ENCODE results near the gene ANKS6.

Gene ANKS6

DNA sequence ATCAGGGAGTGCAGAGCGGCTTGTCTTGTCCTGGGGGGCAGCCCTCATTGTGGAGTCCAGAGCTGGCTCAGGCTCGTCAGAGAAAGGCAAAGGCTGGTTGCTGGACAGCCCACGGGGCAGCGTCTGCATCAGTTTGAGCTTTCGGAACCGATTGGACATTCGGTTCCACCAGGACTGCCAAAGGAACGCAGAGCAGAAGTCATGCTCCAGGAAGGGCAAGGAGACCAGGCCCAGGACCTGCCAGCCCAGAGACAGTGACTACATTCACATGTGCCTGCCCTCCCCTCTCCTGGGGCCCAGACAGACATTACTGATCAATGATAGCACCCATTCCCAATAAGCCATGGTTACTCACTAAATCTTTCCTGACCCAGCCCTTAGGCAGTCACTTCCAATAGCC is 18.1 kb downstream of the ANKS6 start:
- H3K4me3 ChIP-seq (ENCODE audit: low read length) = no peak overlapping the region
- no peak overlapping the region for H3K9ac ChIP-seq (ENCODE audit: low read length)
- peaks cover 37% of the 10 kb centered on the region for H3K36me3 ChIP-seq (ENCODE audit: control insufficient read depth, insufficient read depth, low read length, severe bottlenecking)
- no peaks in the 10 kb centered on the region for H3K4me1 ChIP-seq (ENCODE audit: control insufficient read depth, insufficient read depth, low read length)
- no peaks in the 10 kb centered on the region for H3K27me3 ChIP-seq (replicated peaks; ENCODE audit: control insufficient read depth, insufficient read depth, low read length)
- no peaks in the 10 kb centered on the region for H3K9me3 ChIP-seq (ENCODE audit: control insufficient read depth, low read length)
- DNase-seq (ENCODE audit: low read depth) = no peak

DNA sequence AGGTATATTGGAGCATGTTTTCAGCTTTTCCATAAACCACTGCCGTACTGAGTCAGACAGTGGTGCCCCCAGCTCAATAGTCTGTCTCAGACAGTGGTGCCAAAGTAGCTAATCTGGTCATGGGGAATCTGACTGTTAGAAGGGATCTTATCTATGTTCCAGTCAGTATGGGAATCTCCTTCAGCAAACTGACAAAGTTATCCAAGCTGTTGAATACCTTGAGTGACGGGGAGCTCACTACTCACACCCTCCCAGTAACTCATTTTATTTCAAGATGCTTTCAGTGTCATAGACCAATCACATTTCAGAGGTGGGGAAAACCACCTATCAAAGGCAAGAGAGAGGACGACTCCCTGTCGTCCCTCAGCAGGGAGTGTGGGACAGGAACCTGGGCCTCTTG is 18.7 kb downstream of the ANKS6 start:
- H3K27me3 ChIP-seq (replicated peaks; ENCODE audit: control insufficient read depth, insufficient read depth, low read length) = no peaks in the 10 kb centered on the region
- H3K4me3 ChIP-seq (ENCODE audit: low read length) = no peak overlapping the region
- no peak overlapping the region for H3K9ac ChIP-seq (ENCODE audit: low read length)
- no peaks in the 10 kb centered on the region for H3K4me1 ChIP-seq (ENCODE audit: control insufficient read depth, insufficient read depth, low read length)
- no peaks in the 10 kb centered on the region for H3K9me3 ChIP-seq (ENCODE audit: control insufficient read depth, low read length)
- DNase-seq (ENCODE audit: low read depth) = no peak
- peaks cover 40% of the 10 kb centered on the region for H3K36me3 ChIP-seq (ENCODE audit: control insufficient read depth, insufficient read depth, low read length, severe bottlenecking)

- peak; percentile 87 for DNase-seq (ENCODE audit: low read depth)
- Histone ChIP-seq H3K36me3 (ENCODE audit: control insufficient read depth, insufficient read depth, low read length, severe bottlenecking) (peaks cover 40% of the 10 kb centered on the region), H3K9me3 (ENCODE audit: control insufficient read depth, low read length) (no peaks in the 10 kb centered on the region), H3K4me1 (ENCODE audit: control insufficient read depth, insufficient read depth, low read length) (no peaks in the 10 kb centered on the region), H3K9ac (ENCODE audit: low read length) (no peak overlapping the region), H3K27me3 (replicated peaks; ENCODE audit: control insufficient read depth, insufficient read depth, low read length) (no peaks in the 10 kb centered on the region), H3K4me3 (ENCODE audit: low read length) (no peak overlapping the region)
These were observed 20.4 kb downstream of the ANKS6 start for GRCh38 chr9:98775831-98776441.

DNA sequence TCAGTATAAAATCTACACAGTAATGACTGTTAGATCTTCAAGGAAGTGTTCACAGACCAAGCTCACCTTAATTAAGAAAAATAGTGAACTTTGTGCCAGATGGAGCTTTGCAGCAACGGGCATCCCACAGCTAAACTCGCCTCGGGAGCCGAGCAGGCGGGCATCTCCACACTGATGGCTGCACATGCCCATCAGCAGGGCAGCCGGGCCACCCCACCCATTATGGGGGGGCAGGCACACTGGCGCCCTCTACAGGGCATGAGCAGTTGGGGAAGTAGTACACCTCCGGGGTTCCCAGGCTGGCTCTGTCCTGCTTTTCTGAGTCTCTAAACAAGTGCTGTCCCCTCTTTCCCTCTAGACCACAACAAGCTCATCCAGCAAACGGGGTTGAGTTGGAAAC is 21.6 kb downstream of the ANKS6 start:
- H3K9me3 ChIP-seq (ENCODE audit: control insufficient read depth, low read length) = no peaks in the 10 kb centered on the region
- H3K4me3 ChIP-seq (ENCODE audit: low read length) = no peak overlapping the region
- H3K4me1 ChIP-seq (ENCODE audit: control insufficient read depth, insufficient read depth, low read length) = no peaks in the 10 kb centered on the region
- DNase-seq (ENCODE audit: low read depth) = peak; percentile 19
- H3K36me3 ChIP-seq (ENCODE audit: control insufficient read depth, insufficient read depth, low read length, severe bottlenecking) = peaks cover 50% of the 10 kb centered on the region
- no peaks in the 10 kb centered on the region for H3K27me3 ChIP-seq (replicated peaks; ENCODE audit: control insufficient read depth, insufficient read depth, low read length)
- H3K9ac ChIP-seq (ENCODE audit: low read length) = no peak overlapping the region

DNA sequence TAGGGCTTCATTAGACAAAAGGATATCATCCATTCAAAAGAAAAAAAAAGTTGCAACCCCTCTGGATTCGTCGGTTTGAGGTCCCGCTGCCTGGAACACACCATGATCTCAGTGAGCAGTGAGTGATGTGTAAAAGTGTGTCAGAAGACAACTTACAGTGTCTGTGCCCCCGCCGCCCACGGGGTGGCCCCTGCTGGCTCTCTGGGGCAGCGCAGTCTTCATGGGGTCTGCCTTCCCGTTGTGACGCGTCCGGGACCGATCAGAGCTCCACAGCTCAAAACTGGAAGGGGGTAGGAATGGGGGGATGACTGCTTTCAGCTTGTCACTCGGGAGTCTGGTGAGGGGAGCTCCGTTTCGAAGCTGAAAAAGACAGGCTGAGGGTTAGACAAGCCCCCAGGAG is 22.6 kb downstream of the ANKS6 start:
- Histone ChIP-seq H3K36me3 (ENCODE audit: control insufficient read depth, insufficient read depth, low read length, severe bottlenecking) (peaks cover 53% of the 10 kb centered on the region), H3K9me3 (ENCODE audit: control insufficient read depth, low read length) (no peaks in the 10 kb centered on the region), H3K27me3 (replicated peaks; ENCODE audit: control insufficient read depth, insufficient read depth, low read length) (no peaks in the 10 kb centered on the region), H3K9ac (ENCODE audit: low read length) (no peak overlapping the region), H3K4me1 (ENCODE audit: control insufficient read depth, insufficient read depth, low read length) (no peaks in the 10 kb centered on the region), H3K4me3 (ENCODE audit: low read length) (no peak overlapping the region)
- DNase-seq (ENCODE audit: low read depth) = no peak

GRCh38 chr9:98772364-98773155 is 23.8 kb downstream of the ANKS6 start:
- H3K27me3 ChIP-seq (replicated peaks; ENCODE audit: control insufficient read depth, insufficient read depth, low read length) = no peaks in the 10 kb centered on the region
- peaks cover 63% of the 10 kb centered on the region for H3K36me3 ChIP-seq (ENCODE audit: control insufficient read depth, insufficient read depth, low read length, severe bottlenecking)
- no peaks in the 10 kb centered on the region for H3K4me1 ChIP-seq (ENCODE audit: control insufficient read depth, insufficient read depth, low read length)
- no peak for DNase-seq (ENCODE audit: low read depth)
- no peak overlapping the region for H3K4me3 ChIP-seq (ENCODE audit: low read length)
- H3K9me3 ChIP-seq (ENCODE audit: control insufficient read depth, low read length) = no peaks in the 10 kb centered on the region
- H3K9ac ChIP-seq (ENCODE audit: low read length) = no peak overlapping the region

- H3K36me3 ChIP-seq (ENCODE audit: control insufficient read depth, insufficient read depth, low read length, severe bottlenecking) = peaks cover 65% of the 10 kb centered on the region
- no peak for DNase-seq (ENCODE audit: low read depth)
- no peak overlapping the region for H3K9ac ChIP-seq (ENCODE audit: low read length)
- peaks cover 8% of the 10 kb centered on the region for H3K4me1 ChIP-seq (ENCODE audit: control insufficient read depth, insufficient read depth, low read length)
- H3K9me3 ChIP-seq (ENCODE audit: control insufficient read depth, low read length) = no peaks in the 10 kb centered on the region
- no peak overlapping the region for H3K4me3 ChIP-seq (ENCODE audit: low read length)
- H3K27me3 ChIP-seq (replicated peaks; ENCODE audit: control insufficient read depth, insufficient read depth, low read length) = no peaks in the 10 kb centered on the region
These were observed 25.0 kb downstream of the ANKS6 start for GRCh38 chr9:98771209-98771874.

GRCh38 chr9:98770717-98771116 is 25.6 kb downstream of the ANKS6 start:
- DNase-seq (ENCODE audit: low read depth) = no peak
- H3K36me3 ChIP-seq (ENCODE audit: control insufficient read depth, insufficient read depth, low read length, severe bottlenecking) = peaks cover 68% of the 10 kb centered on the region
- no peaks in the 10 kb centered on the region for H3K27me3 ChIP-seq (replicated peaks; ENCODE audit: control insufficient read depth, insufficient read depth, low read length)

DNA sequence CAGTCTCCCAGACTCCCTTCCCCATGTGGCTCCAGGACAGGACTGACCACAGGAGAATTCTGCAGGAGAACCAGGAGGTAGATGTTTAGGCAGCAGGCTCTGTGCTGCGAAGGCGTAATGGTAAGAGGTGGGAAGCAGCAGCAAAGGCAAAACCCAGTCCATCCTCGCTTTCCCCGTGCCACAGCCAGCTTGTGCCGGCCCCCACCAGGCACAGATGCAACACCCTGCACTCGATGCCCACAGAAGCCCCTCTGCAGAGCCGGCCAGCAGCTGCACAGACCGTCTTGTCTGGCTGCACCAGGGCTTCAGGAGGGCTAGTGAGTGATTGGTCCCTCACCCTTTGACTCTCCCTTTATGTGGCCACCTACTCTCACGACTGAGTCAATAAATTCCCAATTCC is 28.0 kb downstream of the ANKS6 start:
- Histone ChIP-seq H3K36me3 (ENCODE audit: control insufficient read depth, insufficient read depth, low read length, severe bottlenecking) (peaks cover 79% of the 10 kb centered on the region), H3K9ac (ENCODE audit: low read length) (no peak overlapping the region), H3K9me3 (ENCODE audit: control insufficient read depth, low read length) (peaks cover 14% of the 10 kb centered on the region), H3K4me1 (ENCODE audit: control insufficient read depth, insufficient read depth, low read length) (peaks cover 8% of the 10 kb centered on the region), H3K27me3 (replicated peaks; ENCODE audit: control insufficient read depth, insufficient read depth, low read length) (no peaks in the 10 kb centered on the region), H3K4me3 (ENCODE audit: low read length) (no peak overlapping the region)
- no peak for DNase-seq (ENCODE audit: low read depth)

More at GRCh38 chr9:98770717-98771116, 25.6 kb downstream of the ANKS6 start:
- Histone ChIP-seq H3K9ac (ENCODE audit: low read length) (no peak overlapping the region), H3K4me1 (ENCODE audit: control insufficient read depth, insufficient read depth, low read length) (peaks cover 8% of the 10 kb centered on the region), H3K9me3 (ENCODE audit: control insufficient read depth, low read length) (no peaks in the 10 kb centered on the region), H3K4me3 (ENCODE audit: low read length) (no peak overlapping the region)

GRCh38 chr9:98767915-98768314 is 28.4 kb downstream of the ANKS6 start:
- no peak overlapping the region for H3K9ac ChIP-seq (ENCODE audit: low read length)
- H3K4me3 ChIP-seq (ENCODE audit: low read length) = no peak overlapping the region
- peaks cover 14% of the 10 kb centered on the region for H3K9me3 ChIP-seq (ENCODE audit: control insufficient read depth, low read length)
- H3K27me3 ChIP-seq (replicated peaks; ENCODE audit: control insufficient read depth, insufficient read depth, low read length) = no peaks in the 10 kb centered on the region
- DNase-seq (ENCODE audit: low read depth) = no peak
- peaks cover 76% of the 10 kb centered on the region for H3K36me3 ChIP-seq (ENCODE audit: control insufficient read depth, insufficient read depth, low read length, severe bottlenecking)
- H3K4me1 ChIP-seq (ENCODE audit: control insufficient read depth, insufficient read depth, low read length) = peaks cover 8% of the 10 kb centered on the region

DNA sequence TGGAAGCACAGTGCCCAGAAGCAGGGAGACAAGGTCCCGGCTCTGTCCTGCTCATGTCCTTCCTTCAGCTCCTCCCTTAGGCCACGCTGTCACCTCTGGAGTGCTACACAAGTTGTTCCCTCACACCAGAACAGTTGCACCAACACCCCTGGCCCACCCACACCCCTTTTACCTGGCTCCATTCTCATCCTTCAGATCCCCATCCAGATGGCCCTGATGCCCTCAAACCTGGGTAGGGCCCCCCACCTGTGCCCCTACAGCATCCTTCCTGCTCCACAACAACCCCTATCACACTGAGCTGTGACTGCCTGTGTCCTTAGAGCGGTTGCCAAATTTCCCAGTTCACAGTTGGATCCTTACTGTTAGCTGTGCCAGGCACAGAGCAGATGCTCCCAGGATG is 29.2 kb downstream of the ANKS6 start:
- Histone ChIP-seq H3K4me3 (ENCODE audit: low read length) (no peak overlapping the region), H3K9ac (ENCODE audit: low read length) (no peak overlapping the region), H3K36me3 (ENCODE audit: control insufficient read depth, insufficient read depth, low read length, severe bottlenecking) (peaks cover 75% of the 10 kb centered on the region), H3K9me3 (ENCODE audit: control insufficient read depth, low read length) (peaks cover 14% of the 10 kb centered on the region), H3K27me3 (replicated peaks; ENCODE audit: control insufficient read depth, insufficient read depth, low read length) (no peaks in the 10 kb centered on the region), H3K4me1 (ENCODE audit: control insufficient read depth, insufficient read depth, low read length) (peaks cover 8% of the 10 kb centered on the region)
- DNase-seq (ENCODE audit: low read depth) = no peak
